Testis (tissue), 3 donors: ENCODE measurements around the gene ATOSB. TPM values are rescaled to one million over a fixed set of nuclear protein-coding genes. Genes with fewer than 3 reads are reported as not detected.

ENCODE experiments used
- DNase-seq: peaks from one replicate; pipeline ENCODE4 v3.0.0-alpha.2; 2019
- H3K27ac ChIP-seq, 2 donors: fragments of 200-600 bp; sonication (generic); one replicate each; pipeline ENCODE4 v1.5.1; 2019
- H3K27me3 ChIP-seq: fragments of 200-600 bp; sonication (generic); one replicate; pipeline ENCODE4 v1.5.1; 2019
- H3K36me3 ChIP-seq: fragments of 200-600 bp; sonication (generic); one replicate; pipeline ENCODE4 v1.5.1; 2017; ENCODE audit warnings: low read depth; ENCODE audit errors: missing control alignments
- H3K4me1 ChIP-seq: fragments of 200-600 bp; sonication (generic); one replicate; pipeline ENCODE4 v1.5.1; 2019
- H3K4me3 ChIP-seq, 2 donors: fragments of 200-600 bp; sonication (generic); one replicate each; pipeline ENCODE4 v1.5.1; 2017 to 2019
- H3K9me3 ChIP-seq: fragments of 200-600 bp; sonication (generic); one replicate; pipeline ENCODE4 v1.5.1; 2017
- CTCF ChIP-seq, 3 experiments: fragments of 450-650 bp in 2 of 3; fragments of 200-600 bp in 1 of 3; sonication (generic) in 1 of 3; IDR thresholded peaks; one replicate each; pipeline ENCODE4 v1.5.1; 2016 to 2019; ENCODE audit warnings: antibody characterized with exemption in 3 of 3, mild to moderate bottlenecking in 2 of 3, moderate library complexity in 1 of 3
- POLR2A ChIP-seq: fragments of 450-650 bp; IDR thresholded peaks from one replicate; pipeline ENCODE4 v1.6.1; 2017; ENCODE audit warnings: antibody characterized with exemption, mild to moderate bottlenecking, moderate library complexity
- WGBS, 2 donors: methylation state at CpG; one replicate each; pipeline ENCODE4 v1.1.5; 2018; 5-methylcytosine and 5-hydroxymethylcytosine counted together
- intact Hi-C: fragments of 100-400 bp; cut with DNase I; formaldehyde crosslinking; loops from one replicate; pipeline ENCODE4 v1.15.1; 2023; ENCODE audit warnings: low total_unique reads
- polyA plus RNA-seq: library from polyadenylated mRNA; stranded (reverse); fragments of 350-450 nt; fragmentation: Illumina TruSeq; extraction: RNeasy Lipid Tissue Mini Kit (QIAGEN cat#74804); gene quantifications from one replicate; pipeline ENCODE4 v1.2.3, GENCODE V29; 2014; ENCODE audit warnings: low read depth, low replicate concordance; ENCODE audit not compliant: insufficient read depth
- total RNA-seq, 2 donors: library from RNA; depleted of rRNA; stranded (reverse); fragments of >200 nt; gene quantifications; one replicate each; pipeline ENCODE4 v1.2.3, GENCODE V29; 2016

ATOSB gene
- total and polyA plus RNA-seq, 3 donors from 2014 or later, result 15.9 to 19.6 (median 16.0) TPM

- WGBS, 2 donors, result 96 to 97% methylated on average over 9 of the region's 9 CpGs
Measured at GRCh38 chr9:35056571-35057270, 58.9 kb downstream of the ATOSB start.

GRCh38 chr9:35054871-35055644 lies 60.6 kb downstream of the ATOSB start:
- no peak for TF ChIP-seq POLR2A
- no peak for TF ChIP-seq CTCF (IDR thresholded peaks at IDR 0.05)
- no peak for DNase-seq
- H3K27ac ChIP-seq, result no peak overlapping the region
- H3K36me3 ChIP-seq, result no peaks in the 10 kb centered on the region
- intact Hi-C loops, result no loop called here
- H3K4me3 ChIP-seq, result no peak overlapping the region
- 95% methylated on average over 14 of the region's 14 CpGs for WGBS, 2 donors
- H3K27me3 ChIP-seq, result no peaks in the 10 kb centered on the region
- no peaks in the 10 kb centered on the region for H3K4me1 ChIP-seq
- H3K9me3 ChIP-seq, result no peaks in the 10 kb centered on the region

More at GRCh38 chr9:35056571-35057270, 58.9 kb downstream of the ATOSB start:
- no peaks in the 10 kb centered on the region for H3K4me1 ChIP-seq
- TF ChIP-seq POLR2A (no peak), CTCF (IDR thresholded peaks at IDR 0.05) (no peak)
- intact Hi-C loops, result no loop called here
- H3K4me3 ChIP-seq, result no peak overlapping the region
- H3K36me3 ChIP-seq, result no peaks in the 10 kb centered on the region
- H3K9me3 ChIP-seq, result no peaks in the 10 kb centered on the region
- DNase-seq, result no peak
- no peak overlapping the region for H3K27ac ChIP-seq
- no peaks in the 10 kb centered on the region for H3K27me3 ChIP-seq

GRCh38 chr9:35054185-35054835 lies 61.4 kb downstream of the ATOSB start:
- intact Hi-C loops, result no loop called here
- H3K9me3 ChIP-seq, result no peaks in the 10 kb centered on the region
- TF ChIP-seq POLR2A (no peak), CTCF (IDR thresholded peaks at IDR 0.05) (no peak)
- no peaks in the 10 kb centered on the region for H3K4me1 ChIP-seq
- H3K27me3 ChIP-seq, result no peaks in the 10 kb centered on the region
- no peak for DNase-seq
- no peak overlapping the region for H3K4me3 ChIP-seq
- H3K27ac ChIP-seq, result no peak overlapping the region
- 65 to 76% methylated on average over 5 of the region's 5 CpGs for WGBS, 2 donors
- no peaks in the 10 kb centered on the region for H3K36me3 ChIP-seq

Other genes with a start within 250 kb of the ATOSB start
- gene PHF24, start 157.6 kb downstream of the ATOSB start, total RNA-seq, result 100 to 1,000 TPM in 1 of 2 donors, 10 to 100 TPM in 1; 93.3 to 132 TPM
- 44.8 TPM for gene PHF24, start 157.6 kb downstream of the ATOSB start, polyA plus RNA-seq
- gene DNAJB5, start 126.1 kb downstream of the ATOSB start, total RNA-seq, result 10 to 100 TPM; 44.0 to 49.9 TPM
- gene DNAJB5, start 126.1 kb downstream of the ATOSB start, polyA plus RNA-seq, result 47.7 TPM
- gene VCP, start 43.2 kb downstream of the ATOSB start, total RNA-seq, result 100 to 1,000 TPM; 171 to 186 TPM
- gene VCP, start 43.2 kb downstream of the ATOSB start, polyA plus RNA-seq, result 229 TPM
- 10 to 100 TPM; 32.3 to 57.2 TPM for gene FANCG, start 35.9 kb downstream of the ATOSB start, total RNA-seq
- 25.5 TPM for gene FANCG, start 35.9 kb downstream of the ATOSB start, polyA plus RNA-seq
- gene PIGO, start 19.3 kb downstream of the ATOSB start, total RNA-seq, result 10 to 100 TPM; 27.6 to 33.1 TPM
- 41.4 TPM for gene PIGO, start 19.3 kb downstream of the ATOSB start, polyA plus RNA-seq
- 100 to 1,000 TPM in 1 of 2 donors, 10 to 100 TPM in 1; 87.1 to 115 TPM for gene STOML2, start 12.7 kb downstream of the ATOSB start, total RNA-seq
- 102 TPM for gene STOML2, start 12.7 kb downstream of the ATOSB start, polyA plus RNA-seq
- 10 to 100 TPM; 37.0 to 51.0 TPM for gene UNC13B, start 46.1 kb upstream of the ATOSB start, total RNA-seq
- gene UNC13B, start 46.1 kb upstream of the ATOSB start, polyA plus RNA-seq, result 40.2 TPM